ENCODE results near the gene SH3TC1.

SH3TC1 gene

DNA sequence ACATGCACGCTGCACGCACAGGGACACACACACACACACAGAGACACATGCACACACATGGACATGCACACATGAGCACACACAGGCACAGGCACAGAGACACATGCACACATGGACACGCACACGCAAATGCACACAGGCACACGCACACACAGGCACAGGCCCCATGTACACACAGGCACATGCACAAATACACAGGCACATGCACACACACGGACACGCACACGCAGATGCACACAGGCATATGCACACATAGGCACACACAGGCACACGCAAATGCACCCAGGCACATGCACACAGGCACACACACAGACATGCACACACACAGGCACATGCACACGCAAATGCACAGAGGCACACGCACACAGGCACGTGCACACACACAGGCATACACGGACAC, 40.1 kb downstream of the SH3TC1 start:
- no peak overlapping the region for H3K27ac ChIP-seq (replicated peaks)
- TF ChIP-seq SPI1 (IDR thresholded peaks at IDR 0.05; ENCODE audit: borderline replicate concordance, low read depth) (no peak), POLR2AphosphoS5 (IDR thresholded peaks at IDR 0.05; ENCODE audit: low read depth) (no peak), GABPA (IDR thresholded peaks at IDR 0.05; ENCODE audit: low read depth) (no peak)
- TF ChIP-seq, protein P1, sequence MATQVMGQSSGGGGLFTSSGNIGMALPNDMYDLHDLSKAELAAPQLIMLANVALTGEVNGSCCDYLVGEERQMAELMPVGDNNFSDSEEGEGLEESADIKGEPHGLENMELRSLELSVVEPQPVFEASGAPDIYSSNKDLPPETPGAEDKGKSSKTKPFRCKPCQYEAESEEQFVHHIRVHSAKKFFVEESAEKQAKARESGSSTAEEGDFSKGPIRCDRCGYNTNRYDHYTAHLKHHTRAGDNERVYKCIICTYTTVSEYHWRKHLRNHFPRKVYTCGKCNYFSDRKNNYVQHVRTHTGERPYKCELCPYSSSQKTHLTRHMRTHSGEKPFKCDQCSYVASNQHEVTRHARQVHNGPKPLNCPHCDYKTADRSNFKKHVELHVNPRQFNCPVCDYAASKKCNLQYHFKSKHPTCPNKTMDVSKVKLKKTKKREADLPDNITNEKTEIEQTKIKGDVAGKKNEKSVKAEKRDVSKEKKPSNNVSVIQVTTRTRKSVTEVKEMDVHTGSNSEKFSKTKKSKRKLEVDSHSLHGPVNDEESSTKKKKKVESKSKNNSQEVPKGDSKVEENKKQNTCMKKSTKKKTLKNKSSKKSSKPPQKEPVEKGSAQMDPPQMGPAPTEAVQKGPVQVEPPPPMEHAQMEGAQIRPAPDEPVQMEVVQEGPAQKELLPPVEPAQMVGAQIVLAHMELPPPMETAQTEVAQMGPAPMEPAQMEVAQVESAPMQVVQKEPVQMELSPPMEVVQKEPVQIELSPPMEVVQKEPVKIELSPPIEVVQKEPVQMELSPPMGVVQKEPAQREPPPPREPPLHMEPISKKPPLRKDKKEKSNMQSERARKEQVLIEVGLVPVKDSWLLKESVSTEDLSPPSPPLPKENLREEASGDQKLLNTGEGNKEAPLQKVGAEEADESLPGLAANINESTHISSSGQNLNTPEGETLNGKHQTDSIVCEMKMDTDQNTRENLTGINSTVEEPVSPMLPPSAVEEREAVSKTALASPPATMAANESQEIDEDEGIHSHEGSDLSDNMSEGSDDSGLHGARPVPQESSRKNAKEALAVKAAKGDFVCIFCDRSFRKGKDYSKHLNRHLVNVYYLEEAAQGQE (IDR thresholded peaks at IDR 0.05; ENCODE audit: insufficient replicate concordance, low read depth): no peak
- TF ChIP-seq, protein P2, sequence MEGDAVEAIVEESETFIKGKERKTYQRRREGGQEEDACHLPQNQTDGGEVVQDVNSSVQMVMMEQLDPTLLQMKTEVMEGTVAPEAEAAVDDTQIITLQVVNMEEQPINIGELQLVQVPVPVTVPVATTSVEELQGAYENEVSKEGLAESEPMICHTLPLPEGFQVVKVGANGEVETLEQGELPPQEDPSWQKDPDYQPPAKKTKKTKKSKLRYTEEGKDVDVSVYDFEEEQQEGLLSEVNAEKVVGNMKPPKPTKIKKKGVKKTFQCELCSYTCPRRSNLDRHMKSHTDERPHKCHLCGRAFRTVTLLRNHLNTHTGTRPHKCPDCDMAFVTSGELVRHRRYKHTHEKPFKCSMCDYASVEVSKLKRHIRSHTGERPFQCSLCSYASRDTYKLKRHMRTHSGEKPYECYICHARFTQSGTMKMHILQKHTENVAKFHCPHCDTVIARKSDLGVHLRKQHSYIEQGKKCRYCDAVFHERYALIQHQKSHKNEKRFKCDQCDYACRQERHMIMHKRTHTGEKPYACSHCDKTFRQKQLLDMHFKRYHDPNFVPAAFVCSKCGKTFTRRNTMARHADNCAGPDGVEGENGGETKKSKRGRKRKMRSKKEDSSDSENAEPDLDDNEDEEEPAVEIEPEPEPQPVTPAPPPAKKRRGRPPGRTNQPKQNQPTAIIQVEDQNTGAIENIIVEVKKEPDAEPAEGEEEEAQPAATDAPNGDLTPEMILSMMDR (IDR thresholded peaks at IDR 0.05; ENCODE audit: insufficient read depth, low read length): no peak
- no peaks in the 10 kb centered on the region for H3K27me3 ChIP-seq (ENCODE audit: insufficient read depth, poor library complexity, severe bottlenecking)
- no peak for DNase-seq (ENCODE audit: low read depth in 1 of 2, low spot score in 1 of 2)
- H3K4me3 ChIP-seq (replicated peaks; ENCODE audit: insufficient read depth, low read length): no peak overlapping the region

DNA sequence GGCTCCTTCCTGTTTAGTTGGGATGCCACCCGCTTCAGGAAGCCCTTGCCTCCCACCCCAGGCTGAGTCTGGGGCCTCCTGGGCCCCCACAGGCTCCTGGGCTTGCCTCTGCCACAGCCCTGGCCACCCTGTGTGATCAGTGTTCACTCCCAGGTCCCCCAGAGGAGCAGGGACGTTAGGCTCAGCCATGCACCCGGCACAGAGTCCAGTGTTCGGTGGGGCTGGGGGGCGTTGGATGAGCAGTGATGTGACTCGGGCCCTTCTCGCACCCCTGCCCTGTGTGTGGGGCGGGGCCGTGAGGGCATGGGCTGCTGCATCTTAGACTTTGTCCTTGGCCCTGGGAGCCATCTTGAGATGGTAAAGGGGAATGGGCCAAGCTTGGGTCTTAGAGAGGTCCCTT, 40.6 kb downstream of the SH3TC1 start:
- Histone ChIP-seq H3K27me3 (ENCODE audit: insufficient read depth, poor library complexity, severe bottlenecking) (no peaks in the 10 kb centered on the region), H3K4me3 (replicated peaks; ENCODE audit: insufficient read depth, low read length) (no peak overlapping the region), H3K27ac (replicated peaks) (no peak overlapping the region)
- TF ChIP-seq GABPA (IDR thresholded peaks at IDR 0.05; ENCODE audit: low read depth) (no peak), SPI1 (IDR thresholded peaks at IDR 0.05; ENCODE audit: borderline replicate concordance, low read depth) (no peak), POLR2AphosphoS5 (IDR thresholded peaks at IDR 0.05; ENCODE audit: low read depth) (no peak)
- TF ChIP-seq, protein P1 (IDR thresholded peaks at IDR 0.05; ENCODE audit: insufficient replicate concordance, low read depth): no peak
- TF ChIP-seq, protein P2 (IDR thresholded peaks at IDR 0.05; ENCODE audit: insufficient read depth, low read length): no peak
- no peak for DNase-seq (ENCODE audit: low read depth in 1 of 2, low spot score in 1 of 2)

DNA sequence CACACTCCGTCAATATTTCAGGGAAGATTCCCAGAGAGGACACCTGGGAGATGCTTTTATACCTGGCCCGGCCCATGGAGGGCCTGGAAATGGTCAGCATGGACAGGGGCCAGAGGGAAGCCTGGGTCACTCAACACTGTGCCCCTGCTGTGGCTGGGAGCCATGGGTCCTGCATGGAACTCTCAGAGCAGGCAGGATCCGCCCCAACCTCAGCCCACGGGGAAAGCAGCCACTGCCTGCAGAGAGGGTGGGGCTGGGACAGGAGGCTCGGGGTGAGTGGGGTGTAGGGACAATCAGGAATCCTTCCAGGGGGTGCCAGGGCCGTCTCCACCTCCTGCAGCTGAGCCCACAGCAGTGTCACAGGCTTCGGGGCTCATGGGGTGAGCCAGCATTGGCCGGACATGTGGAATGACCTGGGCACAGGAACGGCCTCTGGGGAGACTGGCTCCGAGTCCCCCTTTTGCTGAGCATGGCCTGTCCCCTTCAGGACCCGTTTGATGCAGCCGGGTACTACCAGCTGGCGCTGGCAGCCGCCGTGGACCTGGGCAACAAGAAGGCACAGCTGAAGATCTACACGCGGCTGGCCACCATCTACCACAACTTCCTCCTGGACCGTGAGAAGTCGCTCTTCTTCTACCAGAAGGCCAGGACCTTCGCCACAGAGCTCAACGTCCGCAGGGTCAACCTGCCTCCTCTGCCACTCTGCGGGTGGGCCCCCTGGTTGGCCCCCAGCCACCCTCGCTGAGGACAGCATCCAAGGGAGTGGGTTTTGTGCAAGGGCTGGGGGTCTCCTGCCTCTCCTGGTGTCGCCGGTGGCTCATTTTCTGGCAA, 41.3 kb downstream of the SH3TC1 start:
- no peak overlapping the region for H3K27ac ChIP-seq (replicated peaks)
- H3K27me3 ChIP-seq (ENCODE audit: insufficient read depth, poor library complexity, severe bottlenecking): no peaks in the 10 kb centered on the region
- DNase-seq (ENCODE audit: low read depth in 1 of 2, low spot score in 1 of 2): peak in 1 of 2 experiments; percentile 65
- H3K4me3 ChIP-seq (replicated peaks; ENCODE audit: insufficient read depth, low read length): no peak overlapping the region
- TF ChIP-seq, protein P1 (IDR thresholded peaks at IDR 0.05; ENCODE audit: insufficient replicate concordance, low read depth): no peak
- TF ChIP-seq GABPA (IDR thresholded peaks at IDR 0.05; ENCODE audit: low read depth) (no peak), POLR2AphosphoS5 (IDR thresholded peaks at IDR 0.05; ENCODE audit: low read depth) (no peak), SPI1 (IDR thresholded peaks at IDR 0.05; ENCODE audit: borderline replicate concordance, low read depth) (no peak)
- TF ChIP-seq, protein P2 (IDR thresholded peaks at IDR 0.05; ENCODE audit: insufficient read depth, low read length): no peak
